HepG2 (cell line): ENCODE results near the gene EIF4ENIF1. TPM values are rescaled to one million over a fixed set of nuclear protein-coding genes. Genes with fewer than 3 reads are reported as not detected.

Source experiments
- HNRNPLL ChIP-seq: fragments of 200-400 bp; formaldehyde crosslinking; IDR thresholded peaks from 2 replicates; pipeline ENCODE4 v1.6.1; 2017; ENCODE audit warnings: mild to moderate bottlenecking, low read depth, low read length; ENCODE audit not compliant: poor library complexity, severe bottlenecking
- KLF16 ChIP-seq, 2 experiments: sonication (generic) in 1 of 2; formaldehyde crosslinking in 1 of 2; IDR thresholded peaks; 2 replicates each; pipeline versions ENCODE4 v1.6.1 to v1.8.0; 2016 to 2023; ENCODE audit warnings: missing genetic modification reagents in 2 of 2, missing compliant biosample characterization in 1 of 2
- MLLT10 ChIP-seq: sonication (generic); formaldehyde crosslinking; IDR thresholded peaks from 2 replicates; pipeline ENCODE4 v1.4.0; 2020; ENCODE audit warnings: missing genetic modification reagents
- NFE2L2 ChIP-seq: fragments of 150-350 bp; IDR thresholded peaks from 2 replicates; pipeline ENCODE4 v1.6.1; 2014; ENCODE audit warnings: low read length
- PTBP1 ChIP-seq: fragments of 200-400 bp; formaldehyde crosslinking; IDR thresholded peaks from 2 replicates; pipeline ENCODE4 v1.6.1; 2018; ENCODE audit warnings: low read length, low read depth; ENCODE audit not compliant: poor library complexity, severe bottlenecking
- ZBTB7A ChIP-seq: sonication (generic); formaldehyde crosslinking; IDR thresholded peaks from 2 replicates; pipeline ENCODE4 v1.8.0; 2022; ENCODE audit warnings: mild to moderate bottlenecking, missing genetic modification reagents
- ZNF24 ChIP-seq: fragments of 450-650 bp; IDR thresholded peaks from 2 replicates; pipeline ENCODE4 v1.6.1; 2017; ENCODE audit warnings: antibody characterized with exemption, mild to moderate bottlenecking
- ZNF496 ChIP-seq: sonication (generic); formaldehyde crosslinking; IDR thresholded peaks from 2 replicates; pipeline ENCODE4 v1.8.1; 2023; ENCODE audit warnings: mild to moderate bottlenecking, moderate library complexity, missing genetic modification reagents; ENCODE audit not compliant: insufficient replicate concordance
- ZNF556 ChIP-seq: sonication (generic); formaldehyde crosslinking; IDR thresholded peaks from 2 replicates; pipeline ENCODE4 v1.4.0; 2020; ENCODE audit warnings: mild to moderate bottlenecking, missing genetic modification reagents, borderline replicate concordance
- polyA plus RNA-seq, 8 experiments: library from polyadenylated mRNA; depleted of rRNA in 3 of 8; stranded (reverse) in 7 of 8; unstranded in 1 of 8; fragments of >200 nt; fragmentation: Illumina TruSeq in 4 of 8; extraction: Trizol in 4 of 8; gene quantifications; 2 replicates each; pipeline versions ENCODE4 v1.2.1 to v1.2.3, GENCODE V29; 2011 to 2016; ENCODE audit warnings: low read depth in 4 of 8, missing spikeins in 1 of 8, mixed read lengths in 1 of 8; ENCODE audit not compliant: insufficient read depth in 1 of 8
- total RNA-seq, 5 experiments: library from RNA; depleted of rRNA; stranded (reverse); fragments of >200 nt; fragmentation: Illumina TruSeq; extraction: Trizol; gene quantifications; 2 replicates each; pipeline ENCODE4 v1.2.3, GENCODE V29; 2016; ENCODE audit warnings: low read depth in 1 of 5
- TF ChIP-seq, protein P1 (sequence below): sonication (generic); formaldehyde crosslinking; IDR thresholded peaks from 2 replicates; pipeline ENCODE4 v1.5.0; 2020; ENCODE audit warnings: missing genetic modification reagents
- TF ChIP-seq, protein P2 (sequence below): sonication (generic); formaldehyde crosslinking; IDR thresholded peaks from 2 replicates; pipeline ENCODE4 v1.4.0; 2020; ENCODE audit warnings: missing genetic modification reagents, borderline replicate concordance
- TF ChIP-seq, protein P3 (sequence below): sonication (generic); formaldehyde crosslinking; IDR thresholded peaks from 2 replicates; pipeline ENCODE4 v1.5.1; 2020; ENCODE audit warnings: mild to moderate bottlenecking, missing genetic modification reagents
- TF ChIP-seq, protein P4 (sequence below): sonication (generic); formaldehyde crosslinking; IDR thresholded peaks from 2 replicates; pipeline ENCODE4 v1.9.0; 2022; ENCODE audit warnings: missing genetic modification reagents, mild to moderate bottlenecking, borderline replicate concordance
- TF ChIP-seq, protein P5 (sequence below): IDR thresholded peaks from 2 replicates; pipeline ENCODE4 v1.6.1; 2018; ENCODE audit warnings: missing genetic modification reagents

The EIF4ENIF1 gene
- total and polyA plus RNA-seq, 2 of the 13 experiments (the other 11 are each of a cell fraction or from before 2014, with no cell fraction given): 11.9 to 12.3 TPM

DNA sequence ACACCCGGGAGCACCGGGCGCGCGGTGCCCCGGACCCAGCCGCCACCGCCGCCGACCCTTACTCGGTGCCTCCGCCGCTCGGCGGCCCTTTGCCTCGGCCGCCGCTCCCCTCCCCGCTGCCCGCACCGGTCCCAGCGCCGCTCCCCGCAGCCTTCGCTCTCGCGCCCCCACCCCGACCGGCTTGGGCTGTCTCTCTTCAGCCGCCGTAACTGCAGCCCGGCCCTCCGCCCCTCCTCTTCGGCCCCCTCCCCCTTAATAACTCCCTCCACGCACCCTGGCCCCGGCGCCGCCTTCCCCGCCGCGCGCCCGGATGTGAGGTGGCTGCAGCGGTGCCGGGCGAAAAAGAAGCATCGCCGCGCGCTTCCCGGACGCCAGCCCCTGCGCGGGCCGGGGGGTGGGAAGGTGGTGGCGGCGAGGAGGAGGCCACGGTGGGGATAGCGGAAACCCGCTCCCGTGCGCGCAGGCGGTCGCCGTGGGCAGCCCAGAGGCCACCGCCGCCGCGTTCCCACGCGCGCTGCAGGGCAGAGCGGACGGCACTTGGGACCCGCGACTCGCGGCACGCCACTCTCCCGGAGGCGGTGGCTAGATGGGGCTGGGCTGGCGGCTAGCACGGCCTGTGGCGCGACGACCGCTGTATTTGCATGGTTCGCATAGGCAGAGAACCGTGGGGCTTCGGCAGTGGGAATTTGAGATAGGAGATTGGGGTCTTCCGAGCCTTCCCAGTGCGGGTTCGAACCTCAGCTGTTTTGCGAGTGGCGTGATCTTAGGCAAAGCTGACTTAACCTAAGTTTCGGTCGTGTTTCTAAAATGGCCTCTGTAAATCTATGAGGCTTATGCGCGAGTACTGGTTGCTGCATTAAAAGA, at the start of gene EIF4ENIF1 (continued):
- TF ChIP-seq, protein P1, sequence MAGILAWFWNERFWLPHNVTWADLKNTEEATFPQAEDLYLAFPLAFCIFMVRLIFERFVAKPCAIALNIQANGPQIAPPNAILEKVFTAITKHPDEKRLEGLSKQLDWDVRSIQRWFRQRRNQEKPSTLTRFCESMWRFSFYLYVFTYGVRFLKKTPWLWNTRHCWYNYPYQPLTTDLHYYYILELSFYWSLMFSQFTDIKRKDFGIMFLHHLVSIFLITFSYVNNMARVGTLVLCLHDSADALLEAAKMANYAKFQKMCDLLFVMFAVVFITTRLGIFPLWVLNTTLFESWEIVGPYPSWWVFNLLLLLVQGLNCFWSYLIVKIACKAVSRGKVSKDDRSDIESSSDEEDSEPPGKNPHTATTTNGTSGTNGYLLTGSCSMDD (CRISPR knock-in tag): no peak
- TF ChIP-seq, protein P2, sequence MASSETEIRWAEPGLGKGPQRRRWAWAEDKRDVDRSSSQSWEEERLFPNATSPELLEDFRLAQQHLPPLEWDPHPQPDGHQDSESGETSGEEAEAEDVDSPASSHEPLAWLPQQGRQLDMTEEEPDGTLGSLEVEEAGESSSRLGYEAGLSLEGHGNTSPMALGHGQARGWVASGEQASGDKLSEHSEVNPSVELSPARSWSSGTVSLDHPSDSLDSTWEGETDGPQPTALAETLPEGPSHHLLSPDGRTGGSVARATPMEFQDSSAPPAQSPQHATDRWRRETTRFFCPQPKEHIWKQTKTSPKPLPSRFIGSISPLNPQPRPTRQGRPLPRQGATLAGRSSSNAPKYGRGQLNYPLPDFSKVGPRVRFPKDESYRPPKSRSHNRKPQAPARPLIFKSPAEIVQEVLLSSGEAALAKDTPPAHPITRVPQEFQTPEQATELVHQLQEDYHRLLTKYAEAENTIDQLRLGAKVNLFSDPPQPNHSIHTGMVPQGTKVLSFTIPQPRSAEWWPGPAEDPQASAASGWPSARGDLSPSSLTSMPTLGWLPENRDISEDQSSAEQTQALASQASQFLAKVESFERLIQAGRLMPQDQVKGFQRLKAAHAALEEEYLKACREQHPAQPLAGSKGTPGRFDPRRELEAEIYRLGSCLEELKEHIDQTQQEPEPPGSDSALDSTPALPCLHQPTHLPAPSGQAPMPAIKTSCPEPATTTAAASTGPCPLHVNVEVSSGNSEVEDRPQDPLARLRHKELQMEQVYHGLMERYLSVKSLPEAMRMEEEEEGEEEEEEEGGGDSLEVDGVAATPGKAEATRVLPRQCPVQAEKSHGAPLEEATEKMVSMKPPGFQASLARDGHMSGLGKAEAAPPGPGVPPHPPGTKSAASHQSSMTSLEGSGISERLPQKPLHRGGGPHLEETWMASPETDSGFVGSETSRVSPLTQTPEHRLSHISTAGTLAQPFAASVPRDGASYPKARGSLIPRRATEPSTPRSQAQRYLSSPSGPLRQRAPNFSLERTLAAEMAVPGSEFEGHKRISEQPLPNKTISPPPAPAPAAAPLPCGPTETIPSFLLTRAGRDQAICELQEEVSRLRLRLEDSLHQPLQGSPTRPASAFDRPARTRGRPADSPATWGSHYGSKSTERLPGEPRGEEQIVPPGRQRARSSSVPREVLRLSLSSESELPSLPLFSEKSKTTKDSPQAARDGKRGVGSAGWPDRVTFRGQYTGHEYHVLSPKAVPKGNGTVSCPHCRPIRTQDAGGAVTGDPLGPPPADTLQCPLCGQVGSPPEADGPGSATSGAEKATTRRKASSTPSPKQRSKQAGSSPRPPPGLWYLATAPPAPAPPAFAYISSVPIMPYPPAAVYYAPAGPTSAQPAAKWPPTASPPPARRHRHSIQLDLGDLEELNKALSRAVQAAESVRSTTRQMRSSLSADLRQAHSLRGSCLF (CRISPR knock-in tag): no peak
- TF ChIP-seq NFE2L2 (no peak), ZNF496 (CRISPR knock-in tag) (no peak), ZNF24 (no peak), MLLT10 (no peak), ZNF556 (0 out of 2 replicates have a peak, but pooled peaks have one; percentile 67), HNRNPLL (peak; percentile 63), ZBTB7A (no peak; the same call in 1 of the 2 replicates), PTBP1 (no peak), KLF16 (CRISPR knock-in tag; IDR thresholded peaks at IDR 0.05) (0 out of 4 replicates have a peak, but pooled peaks of 1 of the 2 experiments have one; percentile 59)
- TF ChIP-seq, protein P3, sequence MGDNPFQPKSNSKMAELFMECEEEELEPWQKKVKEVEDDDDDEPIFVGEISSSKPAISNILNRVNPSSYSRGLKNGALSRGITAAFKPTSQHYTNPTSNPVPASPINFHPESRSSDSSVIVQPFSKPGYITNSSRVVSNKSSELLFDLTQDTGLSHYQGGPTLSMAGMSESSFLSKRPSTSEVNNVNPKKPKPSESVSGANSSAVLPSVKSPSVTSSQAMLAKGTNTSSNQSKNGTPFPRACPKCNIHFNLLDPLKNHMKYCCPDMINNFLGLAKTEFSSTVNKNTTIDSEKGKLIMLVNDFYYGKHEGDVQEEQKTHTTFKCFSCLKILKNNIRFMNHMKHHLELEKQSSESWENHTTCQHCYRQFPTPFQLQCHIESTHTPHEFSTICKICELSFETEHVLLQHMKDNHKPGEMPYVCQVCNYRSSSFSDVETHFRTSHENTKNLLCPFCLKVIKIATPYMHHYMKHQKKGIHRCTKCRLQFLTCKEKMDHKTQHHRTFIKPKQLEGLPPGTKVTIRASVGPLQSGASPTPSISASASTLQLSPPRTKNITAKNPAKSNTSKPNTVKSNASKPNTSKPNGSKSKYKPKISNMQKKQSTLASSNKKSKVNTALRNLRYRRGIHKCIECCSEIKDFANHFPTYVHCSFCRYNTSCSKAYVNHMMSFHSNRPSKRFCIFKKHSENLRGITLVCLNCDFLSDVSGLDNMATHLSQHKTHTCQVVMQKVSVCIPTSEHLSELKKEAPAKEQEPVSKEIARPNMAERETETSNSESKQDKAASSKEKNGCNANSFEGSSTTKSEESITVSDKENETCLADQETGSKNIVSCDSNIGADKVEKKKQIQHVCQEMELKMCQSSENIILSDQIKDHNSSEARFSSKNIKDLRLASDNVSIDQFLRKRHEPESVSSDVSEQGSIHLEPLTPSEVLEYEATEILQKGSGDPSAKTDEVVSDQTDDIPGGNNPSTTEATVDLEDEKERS (CRISPR knock-in tag): no peak
- TF ChIP-seq, protein P4, sequence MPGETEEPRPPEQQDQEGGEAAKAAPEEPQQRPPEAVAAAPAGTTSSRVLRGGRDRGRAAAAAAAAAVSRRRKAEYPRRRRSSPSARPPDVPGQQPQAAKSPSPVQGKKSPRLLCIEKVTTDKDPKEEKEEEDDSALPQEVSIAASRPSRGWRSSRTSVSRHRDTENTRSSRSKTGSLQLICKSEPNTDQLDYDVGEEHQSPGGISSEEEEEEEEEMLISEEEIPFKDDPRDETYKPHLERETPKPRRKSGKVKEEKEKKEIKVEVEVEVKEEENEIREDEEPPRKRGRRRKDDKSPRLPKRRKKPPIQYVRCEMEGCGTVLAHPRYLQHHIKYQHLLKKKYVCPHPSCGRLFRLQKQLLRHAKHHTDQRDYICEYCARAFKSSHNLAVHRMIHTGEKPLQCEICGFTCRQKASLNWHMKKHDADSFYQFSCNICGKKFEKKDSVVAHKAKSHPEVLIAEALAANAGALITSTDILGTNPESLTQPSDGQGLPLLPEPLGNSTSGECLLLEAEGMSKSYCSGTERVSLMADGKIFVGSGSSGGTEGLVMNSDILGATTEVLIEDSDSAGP (CRISPR knock-in tag): peak; percentile 79; the same call in 1 of the 2 replicates
- TF ChIP-seq, protein P5, sequence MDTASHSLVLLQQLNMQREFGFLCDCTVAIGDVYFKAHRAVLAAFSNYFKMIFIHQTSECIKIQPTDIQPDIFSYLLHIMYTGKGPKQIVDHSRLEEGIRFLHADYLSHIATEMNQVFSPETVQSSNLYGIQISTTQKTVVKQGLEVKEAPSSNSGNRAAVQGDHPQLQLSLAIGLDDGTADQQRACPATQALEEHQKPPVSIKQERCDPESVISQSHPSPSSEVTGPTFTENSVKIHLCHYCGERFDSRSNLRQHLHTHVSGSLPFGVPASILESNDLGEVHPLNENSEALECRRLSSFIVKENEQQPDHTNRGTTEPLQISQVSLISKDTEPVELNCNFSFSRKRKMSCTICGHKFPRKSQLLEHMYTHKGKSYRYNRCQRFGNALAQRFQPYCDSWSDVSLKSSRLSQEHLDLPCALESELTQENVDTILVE (CRISPR knock-in tag): no peak; the same call in 1 of the 2 replicates
